Pancreas (tissue), 10 donors: ENCODE results near the gene PPIG. TPM values are rescaled to one million over a fixed set of nuclear protein-coding genes. Genes with fewer than 3 reads are reported as not detected.
"Not testable (repeated sequence)": the region's sequence is repeated elsewhere in the genome, so short reads cannot be mapped to it uniquely, and the experiment has no call there.

Experiments used
- ATAC-seq, 4 donors: fragments of 200-7000 bp; cut with Tn5 transposase; one replicate each; pipeline versions ENCODE4 v1.8.0 to v1.9.1; 2020; ENCODE audit warnings: mild to moderate bottlenecking in 4 of 4, moderate library complexity in 4 of 4
- DNase-seq, 6 donors: peaks; one replicate each; pipeline ENCODE4 v3.0.0-alpha.2; 2020
- FAIRE-seq: peaks from 2 replicates; lab custom pipeline; 2012; peaks lifted over from hg19 to GRCh38; lab: Jason Lieb, UNC
- H3K27ac ChIP-seq, 4 donors: fragments of 200-600 bp; sonication (generic); 1 replicate in 3 of 4; 2 replicates in 1 of 4; pipeline versions ENCODE4 v1.5.0 to v1.8.0; 2020
- H3K27me3 ChIP-seq, 4 donors: fragments of 200-600 bp; one replicate each; pipeline ENCODE4 v1.8.0; 2021
- H3K36me3 ChIP-seq, 3 donors: fragments of 200-600 bp; sonication (generic) in 1 of 3; one replicate each; pipeline versions ENCODE4 v1.5.0 to v1.8.0; 2020 to 2021
- H3K4me1 ChIP-seq, 3 donors: fragments of 200-600 bp; one replicate each; pipeline ENCODE4 v1.8.0; 2021
- H3K4me3 ChIP-seq, 4 donors: fragments of 200-600 bp; sonication (generic) in 2 of 4; one replicate each; pipeline versions ENCODE4 v1.5.0 to v1.8.0; 2020 to 2021
- H3K9me3 ChIP-seq, 4 donors: fragments of 200-600 bp; one replicate each; pipeline ENCODE4 v1.8.0; 2021
- CTCF ChIP-seq, 4 donors: fragments of 200-600 bp; sonication (generic) in 3 of 4; IDR thresholded peaks; one replicate each; pipeline versions ENCODE4 v1.5.0 to v1.8.0; 2021; ENCODE audit warnings: antibody characterized with exemption in 4 of 4
- WGBS, 2 donors: extraction: QIAGEN DNeasy Blood & Tissue Kit; methylation state at CpG; one replicate each; pipeline ENCODE4 v1.1.7; 2013; 5-methylcytosine and 5-hydroxymethylcytosine counted together
- intact Hi-C, 3 donors: fragments of 100-400 bp; cut with DNase I; formaldehyde crosslinking; loops; one replicate each; pipeline versions ENCODE4 v1.11.1 to v1.14.2; 2022
- polyA plus RNA-seq, 2 donors: library from polyadenylated mRNA; stranded (reverse); fragments of 200-250 nt; gene quantifications; one replicate each; pipeline ENCODE4 v1.2.3, GENCODE V29; 2013
- total RNA-seq, 6 donors: library from RNA; stranded (reverse); fragmentation: NEBNext Ultra II Directional in 4 of 6; extraction: Animal tissue kit (Norgen Biotek cat#: 25700) in 4 of 6; gene quantifications; one replicate each; pipeline versions ENCODE4 v1.2.1 to v1.2.4, GENCODE V29; 2021 to 2023
- donor health status: healthy with polysubstance abuse.
- donor health status: DM: no; HTN: no; CAD: no; lungs with moderate emphysema.
- donor health status: DM: no; HTN: no; CAD: no.
- donor health status: control.
- donor health status: control.
- donor health status: Bipolar disorder and iron deficiency.
- donor health status: DM: yes; HTN: yes; CAD: no.
- donor health status: DM: no; HTN: no; CAD: no.
- donor health status: DM: no; HTN: no; CAD: no.
- donor health status: DM: yes; HTN: yes; CAD: no.

The PPIG gene
- total and polyA plus RNA-seq, 8 donors = 17.0 to 30.0 (median 22.2) TPM

DNA sequence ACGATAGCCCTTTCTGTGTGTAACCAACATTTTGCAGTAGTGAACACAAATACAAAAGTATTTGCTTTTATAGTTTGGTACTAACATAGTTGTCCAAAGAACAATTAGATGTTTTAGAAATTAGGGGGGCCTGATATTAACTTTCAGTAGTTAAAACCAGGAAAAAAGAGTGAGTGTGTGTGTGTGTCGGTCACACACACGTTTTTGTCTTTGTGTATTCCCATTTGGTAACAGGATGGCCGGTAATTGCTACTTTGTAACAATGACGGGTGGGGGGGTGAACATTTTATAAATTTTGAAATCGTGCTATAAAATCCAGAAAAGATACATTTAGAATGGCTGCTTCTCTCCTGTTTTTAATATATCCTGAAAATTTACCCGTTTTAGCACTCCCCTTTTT is 1.5 kb downstream of the PPIG start:
- Histone ChIP-seq H3K27ac (peak overlapping the region in 1 of 4 donors; percentile 97), H3K9me3 (no peaks in the 10 kb centered on the region), H3K36me3 (no peaks in the 10 kb centered on the region), H3K4me1 (peaks cover 7 to 16% (median 14%) of the 10 kb centered on the region in 3 donors), H3K27me3 (no peaks in the 10 kb centered on the region), H3K4me3 (peak overlapping the region; percentile 53 to 77 (median 66))
- no peak for TF ChIP-seq CTCF (IDR thresholded peaks at IDR 0.05)
- 6% methylated on average over 7 of the region's 7 CpGs for whole genome bisulfite sequencing, 2 donors
- intact Hi-C loops = no loop called here
- FAIRE-seq = no peak
- no peak for ATAC-seq
- DNase-seq = no peak

- Histone ChIP-seq H3K4me1 (peaks cover 7 to 13% (median 11%) of the 10 kb centered on the region in 3 donors), H3K4me3 (no peak overlapping the region), H3K27me3 (no peaks in the 10 kb centered on the region), H3K27ac (no peak overlapping the region), H3K36me3 (no peaks in the 10 kb centered on the region), H3K9me3 (no peaks in the 10 kb centered on the region)
- DNase-seq (no peak), ATAC-seq (no peak), FAIRE-seq (no peak)
- 78 to 81% methylated on average over 8 of the region's 8 CpGs for WGBS, 2 donors
- no peak for TF ChIP-seq CTCF (IDR thresholded peaks at IDR 0.05)
- intact Hi-C loops = no loop called here
Measured at GRCh38 chr2:169590804-169591203, 6.7 kb downstream of the PPIG start.

DNA sequence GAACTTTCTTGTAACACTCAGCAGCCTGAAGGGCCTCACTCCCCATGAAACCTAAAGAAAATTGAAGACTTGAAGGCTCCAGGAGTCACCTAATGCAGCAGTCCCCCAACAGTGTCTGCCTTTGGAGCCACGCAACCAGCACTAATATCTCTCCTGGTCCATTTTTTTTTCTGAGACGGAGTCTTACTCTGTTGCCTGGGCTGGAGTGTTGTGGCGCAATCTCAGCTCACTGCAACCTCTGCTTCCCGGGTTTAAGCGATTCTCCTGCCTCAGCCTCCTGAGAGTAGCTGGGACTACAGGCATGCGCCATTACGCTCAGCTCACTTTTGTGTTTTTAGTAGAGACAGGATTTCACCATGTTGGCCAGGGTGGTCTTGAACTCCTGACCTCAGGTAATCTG is 12.4 kb downstream of the PPIG start:
- FAIRE-seq, H3K36me3 ChIP-seq, H3K9me3 ChIP-seq, H3K4me1 ChIP-seq, H3K27me3 ChIP-seq, DNase-seq, ATAC-seq, H3K27ac ChIP-seq, H3K4me3 ChIP-seq, intact Hi-C loops: not testable (repeated sequence)
- 83 to 93% methylated on average over 7 of the region's 7 CpGs for WGBS, 2 donors

DNA sequence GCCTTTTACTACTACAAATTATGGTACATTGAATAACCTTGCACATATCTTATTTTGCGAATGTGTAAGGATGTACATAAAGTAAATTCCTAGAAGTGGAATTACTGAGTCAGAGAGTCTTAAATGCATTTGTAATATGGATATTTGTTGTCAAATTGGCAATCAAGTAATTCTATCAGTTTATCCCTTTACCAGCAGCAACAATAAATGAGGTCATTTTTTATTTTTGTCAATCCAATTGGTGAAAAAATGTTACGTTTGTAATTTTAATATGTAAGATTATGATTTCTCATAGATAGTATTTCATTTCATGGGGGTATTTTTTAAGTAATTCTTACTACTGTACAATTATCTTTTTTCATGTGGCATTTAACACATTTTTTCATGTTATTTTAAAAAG is 14.8 kb downstream of the PPIG start:
- Histone ChIP-seq H3K4me1 (peaks cover 0 to 7% (median 7%) of the 10 kb centered on the region in 3 donors), H3K36me3 (no peaks in the 10 kb centered on the region), H3K4me3 (no peak overlapping the region), H3K9me3 (no peaks in the 10 kb centered on the region), H3K27ac (no peak overlapping the region), H3K27me3 (no peaks in the 10 kb centered on the region)
- TF ChIP-seq CTCF (IDR thresholded peaks at IDR 0.05) = no peak
- FAIRE-seq (no peak), DNase-seq (no peak), ATAC-seq (no peak)
- 89 to 93% methylated on average over 2 of the region's 2 CpGs for WGBS, 2 donors
- intact Hi-C loops = no loop called here

DNA sequence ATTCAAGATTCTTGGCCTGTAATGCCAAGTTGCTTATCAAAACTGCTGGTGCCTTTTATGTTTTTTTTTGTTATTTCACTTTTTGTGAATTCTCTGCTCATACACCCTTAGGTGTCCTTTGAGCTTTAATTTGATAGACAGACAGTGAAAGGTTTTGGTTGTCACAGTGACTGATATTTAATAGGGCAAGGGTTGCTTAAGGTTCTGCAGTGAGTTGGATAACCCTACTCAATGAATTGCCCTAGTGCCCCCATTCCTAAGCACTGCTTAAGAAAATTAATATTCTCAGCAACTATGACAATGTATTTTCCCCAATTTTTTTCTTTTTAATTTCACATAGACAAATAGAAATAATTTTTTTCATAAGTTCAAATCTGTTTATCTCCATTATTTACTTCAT is 15.4 kb downstream of the PPIG start:
- Histone ChIP-seq H3K36me3 (peaks cover 0 to under 1% (median 0%) of the 10 kb centered on the region in 3 donors), H3K4me1 (peaks cover 0 to 7% (median 7%) of the 10 kb centered on the region in 3 donors), H3K4me3 (no peak overlapping the region), H3K9me3 (no peaks in the 10 kb centered on the region), H3K27me3 (no peaks in the 10 kb centered on the region), H3K27ac (no peak overlapping the region)
- FAIRE-seq (no peak), DNase-seq (no peak), ATAC-seq (no peak)
- no peak for TF ChIP-seq CTCF (IDR thresholded peaks at IDR 0.05)
- intact Hi-C loops = no loop called here
